ENCODE measurements around the gene HSD17B8.

HSD17B8 gene

DNA sequence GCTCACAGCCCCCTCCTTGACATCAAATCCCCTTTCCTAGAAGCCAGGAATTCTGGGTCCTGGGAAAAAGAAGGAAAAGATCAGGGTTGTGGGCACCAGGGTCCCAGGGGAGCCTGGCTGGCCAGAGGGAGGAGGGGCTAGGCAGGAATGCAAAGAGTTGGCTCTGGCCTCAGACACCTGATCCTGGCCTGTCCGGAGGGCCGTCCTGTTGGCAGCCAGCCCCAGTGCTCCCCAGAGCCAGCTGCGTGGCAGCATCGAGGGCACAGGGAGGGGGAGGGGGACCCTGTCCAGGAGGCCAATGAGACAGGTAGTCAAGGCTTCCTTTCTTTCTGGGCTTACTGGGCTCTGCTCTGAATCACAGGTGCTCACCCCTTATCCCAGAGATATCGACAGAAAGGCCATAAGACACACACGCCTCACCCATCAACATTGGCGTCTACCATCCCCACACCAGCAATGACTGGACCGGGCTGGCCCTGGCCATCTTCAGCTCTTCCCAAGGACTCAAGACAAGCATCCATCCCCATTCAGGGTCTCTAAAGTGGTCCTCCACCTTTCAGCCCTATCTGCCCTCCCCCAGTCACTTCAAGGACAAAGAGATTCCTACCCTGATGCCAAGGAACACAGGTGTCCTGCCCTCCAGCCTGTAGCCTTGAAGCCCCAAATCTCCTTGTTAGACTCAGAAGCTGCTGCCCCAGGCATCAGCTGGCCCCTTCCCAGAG lies 12.9 kb upstream of the HSD17B8 start:
- DNase-seq, result no peak

DNA sequence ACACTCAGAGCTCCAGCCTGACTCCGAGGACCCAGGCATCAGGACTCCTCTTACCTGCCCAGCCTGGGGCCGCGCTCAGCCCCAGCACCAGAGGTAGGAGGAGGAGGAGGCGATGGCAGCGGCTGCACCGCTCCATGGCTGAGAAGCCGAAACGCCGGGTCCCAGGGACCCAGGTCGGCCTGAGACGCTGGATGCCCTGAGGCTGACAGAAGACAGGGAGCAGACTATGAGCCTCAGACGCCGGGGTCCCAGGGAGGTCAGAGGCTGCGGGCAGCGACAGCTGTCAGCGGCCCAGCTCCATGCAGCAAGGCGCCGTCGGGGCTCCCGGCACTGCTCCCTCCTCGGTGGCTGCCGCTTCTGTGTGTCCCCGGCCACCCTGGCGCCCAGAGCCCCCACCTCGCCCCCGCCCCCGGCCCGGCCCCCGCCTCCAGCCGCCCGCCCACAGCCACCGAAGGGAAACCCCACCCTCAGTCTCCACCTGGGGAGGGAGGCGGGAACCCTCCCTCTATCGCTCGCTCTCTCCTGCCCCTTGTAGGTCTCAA lies 12.3 kb upstream of the HSD17B8 start, which contains the start of gene COL11A2:
COL11A2 (minus strand) TSS at position 363 of the 542 bp plus-strand sequence; CDS start at position 136, 227 bp downstream.
- no peak for DNase-seq

DNA sequence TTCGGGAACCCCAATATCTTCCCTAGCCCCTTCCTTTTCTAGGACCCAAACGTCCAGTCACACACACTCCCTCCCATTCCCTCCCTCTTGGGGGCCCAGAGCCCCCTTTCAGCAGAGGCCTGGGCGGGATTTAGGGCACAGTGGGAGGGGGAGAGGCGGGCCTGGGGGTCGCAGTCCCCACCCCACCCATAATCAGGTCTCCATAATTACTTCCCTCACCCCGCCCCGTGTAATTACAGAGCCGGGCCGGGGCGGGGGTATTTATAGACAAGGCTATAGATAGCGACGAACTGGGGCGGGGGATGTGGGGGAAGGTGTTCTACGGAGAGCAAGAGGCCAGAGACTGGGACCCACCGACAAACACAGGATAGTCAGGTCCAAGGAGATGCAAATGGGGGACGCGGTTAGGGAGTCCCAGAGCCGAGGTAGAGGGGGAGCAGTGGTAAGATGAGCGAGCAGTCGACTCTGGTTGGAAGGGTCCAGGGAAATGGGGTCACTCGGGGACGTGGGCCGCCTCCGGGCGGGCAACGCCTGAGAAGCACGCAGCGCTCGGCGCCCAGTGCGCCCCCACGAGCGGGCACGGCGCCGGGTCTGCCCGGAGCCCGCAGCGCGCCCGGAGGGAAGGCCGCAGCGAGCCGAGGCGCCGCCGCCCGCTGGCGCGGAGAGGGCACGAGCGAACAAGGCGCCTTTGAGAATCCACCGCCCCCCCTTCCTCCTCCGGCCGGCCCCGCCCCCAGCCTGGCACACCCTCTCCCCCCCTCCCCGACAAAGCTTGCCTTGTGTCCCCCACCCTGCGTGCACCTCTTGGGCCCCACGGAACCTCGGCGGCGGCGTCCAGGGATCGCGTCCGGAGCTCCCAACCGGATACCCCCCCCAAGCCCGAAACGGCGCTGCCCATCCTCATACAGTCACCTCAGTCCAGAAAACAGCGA lies 11.5 kb upstream of the HSD17B8 start:
- DNase-seq, result no peak

DNA sequence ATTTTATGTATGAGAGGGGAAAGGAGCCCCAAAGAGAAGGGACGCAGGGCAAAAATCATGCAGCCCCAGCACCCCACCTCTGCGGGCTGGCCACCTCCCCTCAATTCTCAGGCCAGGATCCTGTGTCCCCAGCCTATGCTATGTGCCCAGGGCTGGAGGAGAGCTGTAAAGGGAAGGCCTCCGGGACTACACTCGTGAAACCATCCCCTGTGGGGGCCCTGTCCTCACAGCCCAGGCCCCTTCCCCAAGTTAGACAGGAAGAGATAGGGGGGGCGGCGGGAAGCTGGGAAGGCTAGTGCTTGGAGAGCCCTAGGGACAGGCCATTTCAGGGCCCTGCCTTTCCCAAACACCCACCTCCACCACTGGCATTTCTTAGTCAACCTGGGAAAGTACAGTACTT lies 10.8 kb upstream of the HSD17B8 start:
- DNase-seq, result no peak

GRCh38 chr6:33194431-33194979 lies 9.9 kb upstream of the HSD17B8 start:
- DNase-seq, result no peak

DNA sequence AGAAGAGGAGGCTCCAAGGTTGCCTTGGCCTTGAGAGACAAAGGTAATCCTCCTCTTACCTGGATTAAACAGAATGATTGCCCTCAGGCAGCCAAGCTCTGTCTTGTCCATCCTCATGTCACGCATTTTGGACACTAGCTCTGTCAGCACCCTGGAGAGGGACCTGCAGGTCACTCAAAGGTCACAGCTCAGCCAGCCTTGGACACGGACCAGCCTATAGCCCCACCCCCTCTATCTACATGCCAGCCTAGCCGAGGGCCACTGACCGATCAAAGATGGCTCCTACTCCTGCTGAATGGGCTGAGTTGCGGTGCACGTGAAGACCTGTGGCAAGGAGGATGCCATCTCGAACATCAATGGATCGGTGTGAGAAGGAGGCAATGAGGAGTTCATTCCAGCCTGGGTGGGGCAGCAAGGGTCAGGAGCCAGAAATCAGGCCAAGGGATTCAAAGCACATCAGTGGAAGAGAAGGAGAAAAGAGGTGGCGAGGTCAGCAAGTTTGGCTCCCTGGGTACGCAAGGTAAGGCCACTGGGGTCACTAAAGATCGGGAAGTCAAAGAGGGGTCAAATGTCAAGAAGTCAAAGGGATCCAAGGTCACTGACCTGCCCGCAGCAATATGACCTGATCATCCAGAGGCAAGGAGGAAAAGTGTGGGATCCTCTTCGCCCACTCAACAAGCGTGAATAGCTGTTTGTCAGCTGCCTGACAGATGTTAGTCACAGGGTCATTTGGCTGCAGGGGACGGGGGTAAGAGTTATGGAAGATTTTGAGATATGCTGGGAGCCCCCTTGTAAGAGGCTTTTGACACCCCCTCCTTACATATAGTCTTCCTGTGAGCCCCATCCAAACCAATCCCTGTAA lies 8.9 kb upstream of the HSD17B8 start:
- no peak for DNase-seq

DNA sequence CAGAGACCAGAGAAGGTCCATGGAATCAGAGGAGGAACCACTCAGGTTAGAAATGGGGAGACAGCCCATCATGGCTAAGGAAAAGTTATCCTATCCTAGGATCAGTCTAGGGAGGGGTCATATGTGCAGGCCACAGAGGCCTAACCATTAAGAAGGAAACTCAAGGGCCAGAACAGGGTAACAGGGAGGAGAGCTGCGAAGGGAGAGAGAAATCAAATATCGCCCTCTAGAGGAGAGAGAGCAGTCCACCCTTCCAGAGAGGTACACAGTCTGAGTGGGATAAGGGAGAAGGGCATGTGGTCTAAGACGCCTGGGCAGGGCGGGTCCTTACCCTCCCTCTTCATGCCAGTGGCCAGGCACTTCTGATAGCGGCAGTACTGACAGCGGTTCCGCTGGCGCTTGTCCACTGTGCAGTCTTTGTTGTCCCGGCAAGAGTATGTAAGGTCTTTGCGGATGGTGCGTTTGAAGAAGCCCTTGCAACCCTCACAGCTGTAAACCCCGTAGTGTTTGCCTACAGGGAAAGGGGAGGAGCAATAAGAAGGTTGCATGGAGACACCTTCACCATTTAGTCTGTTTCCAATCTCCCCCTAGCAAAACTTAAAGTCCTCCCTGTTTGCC lies 6.9 kb upstream of the HSD17B8 start:
- peak; percentile 68 for DNase-seq

DNA sequence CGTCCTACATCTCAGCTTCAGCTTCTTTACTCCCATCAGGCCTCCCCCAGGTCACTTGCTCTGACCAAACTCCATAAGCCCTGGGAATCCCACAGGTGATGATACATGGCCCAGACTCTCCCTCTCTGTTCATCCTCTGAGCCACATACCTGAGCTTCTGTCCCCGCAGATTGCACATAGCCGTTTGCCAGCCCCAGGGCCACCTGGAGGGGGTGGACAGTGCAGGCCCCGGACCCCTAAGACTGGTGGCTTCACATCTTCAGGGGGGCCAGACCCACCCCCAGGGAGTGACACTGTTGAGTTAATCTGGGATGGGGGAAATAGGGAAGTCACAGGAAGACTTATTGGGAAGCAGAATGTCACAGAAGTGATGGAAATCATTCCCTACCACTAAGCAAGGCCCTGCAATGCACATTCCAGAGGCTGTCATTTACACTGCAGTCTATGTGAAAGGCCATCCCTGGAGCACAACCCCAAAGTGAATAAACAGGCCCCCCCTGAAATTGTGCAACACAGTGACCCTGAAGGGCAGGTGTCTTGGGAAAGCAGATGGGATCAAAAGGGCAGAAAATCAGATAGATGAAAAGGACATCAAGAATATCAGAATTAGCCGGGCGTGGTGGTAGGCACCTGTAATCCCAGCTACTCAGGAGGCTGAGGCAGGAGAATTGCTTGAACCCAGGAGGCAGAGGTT lies 6.1 kb upstream of the HSD17B8 start:
- DNase-seq, result no peak

DNA sequence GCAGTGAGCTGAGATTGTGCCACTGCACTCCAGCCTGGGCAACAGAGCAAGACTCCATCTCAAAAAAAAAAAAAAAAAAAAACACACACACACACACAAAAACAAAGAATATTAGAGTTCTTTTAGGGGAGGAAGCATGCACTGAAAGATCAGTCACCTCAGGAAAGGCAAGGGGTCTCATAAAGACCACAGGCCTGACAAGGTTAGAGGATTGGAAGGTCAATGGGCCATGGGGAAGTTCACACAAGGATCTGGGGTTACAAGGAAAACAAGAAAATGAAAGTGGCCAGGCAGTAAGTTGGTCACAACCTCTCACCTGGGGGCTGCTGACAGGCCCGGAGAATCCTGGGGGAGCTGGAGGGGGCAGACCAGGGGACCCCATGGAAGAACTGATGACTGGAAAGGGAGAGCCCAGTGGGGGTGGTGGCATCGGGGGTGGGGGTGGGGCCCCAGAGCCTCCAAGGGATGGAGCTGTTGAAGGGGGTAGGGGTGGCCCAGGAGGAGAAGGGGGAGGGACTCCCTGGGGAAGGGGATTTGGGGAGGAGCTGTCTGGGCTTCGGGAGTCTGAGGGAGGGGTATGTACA lies 5.5 kb upstream of the HSD17B8 start:
- no peak for DNase-seq

DNA sequence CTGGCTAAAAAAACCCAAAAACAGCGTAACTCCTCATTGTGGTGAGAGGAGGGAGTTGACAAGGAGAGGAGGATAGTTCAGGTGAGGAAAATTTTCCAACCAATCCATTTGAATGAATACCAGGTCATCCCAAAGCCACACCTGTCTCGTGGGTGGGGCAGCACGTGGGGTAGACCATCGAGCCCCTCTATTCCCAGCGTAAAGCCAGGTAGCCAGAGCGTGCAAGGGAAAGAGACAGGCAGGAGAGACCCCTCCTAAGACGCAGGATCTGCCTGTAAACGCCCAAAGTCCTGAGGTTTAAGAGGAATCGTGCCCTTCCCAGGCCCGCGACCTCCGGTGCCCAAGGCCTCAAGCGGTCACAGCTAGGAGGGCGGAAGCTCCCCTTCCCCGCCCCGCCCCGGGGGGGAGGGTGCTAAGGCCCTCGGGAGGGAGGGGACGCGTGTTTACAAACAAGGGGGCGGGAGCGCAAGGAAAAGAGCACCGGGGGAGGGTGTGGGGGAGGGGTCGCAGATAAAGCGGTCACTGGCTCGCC lies 4.7 kb upstream of the HSD17B8 start:
- DNase-seq, result peak; percentile 71

GRCh38 chr6:33200219-33201146 lies 4.0 kb upstream of the HSD17B8 start, which contains the start of the genes RXRB and SLC39A7:
Gene RXRB, minus strand, starts transcription at chr6:33200665. Its CDS starts 189 bp downstream, at chr6:33200476.
Gene SLC39A7, plus strand, starts transcription at chr6:33200867. Its CDS starts 379 bp downstream, at chr6:33201246.
- DNase-seq, result peak; percentile 99

GRCh38 chr6:33201147-33201545 lies 3.3 kb upstream of the HSD17B8 start:
- DNase-seq, result no peak

DNA sequence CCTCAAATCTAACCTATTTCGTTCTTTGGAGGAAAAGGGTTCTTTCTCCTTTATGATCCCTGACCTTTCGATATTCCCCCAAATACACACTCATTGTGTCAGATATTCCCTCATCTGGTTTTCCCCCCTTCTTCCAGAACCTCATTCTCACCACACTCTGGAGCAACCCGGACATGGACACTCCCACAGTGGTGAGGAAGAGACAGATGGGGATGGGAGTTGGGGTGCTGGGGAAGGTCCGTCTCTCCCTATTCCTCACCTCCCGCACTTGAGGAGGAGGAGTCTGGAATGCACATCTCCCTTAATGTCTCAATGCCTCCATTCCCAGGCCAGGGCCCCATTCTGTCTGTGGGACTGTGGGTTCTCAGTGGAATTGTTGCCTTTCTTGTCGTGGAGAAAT lies 2.5 kb upstream of the HSD17B8 start:
- DNase-seq, result no peak

DNA sequence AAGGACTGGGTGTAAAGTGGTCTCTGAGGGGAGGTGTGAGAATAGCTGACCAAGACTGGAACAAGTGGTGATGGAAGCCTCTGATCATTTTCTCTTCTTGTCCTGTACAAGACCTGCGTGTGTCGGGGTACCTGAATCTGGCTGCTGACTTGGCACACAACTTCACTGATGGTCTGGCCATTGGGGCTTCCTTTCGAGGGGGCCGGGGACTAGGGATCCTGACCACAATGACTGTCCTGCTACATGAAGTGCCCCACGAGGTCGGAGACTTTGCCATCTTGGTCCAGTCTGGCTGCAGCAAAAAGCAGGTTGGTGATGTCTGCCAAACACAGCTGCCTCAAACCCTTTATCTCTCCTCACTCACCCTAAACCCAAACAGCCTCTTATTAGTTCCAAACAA lies 1.7 kb upstream of the HSD17B8 start:
- no peak for DNase-seq

DNA sequence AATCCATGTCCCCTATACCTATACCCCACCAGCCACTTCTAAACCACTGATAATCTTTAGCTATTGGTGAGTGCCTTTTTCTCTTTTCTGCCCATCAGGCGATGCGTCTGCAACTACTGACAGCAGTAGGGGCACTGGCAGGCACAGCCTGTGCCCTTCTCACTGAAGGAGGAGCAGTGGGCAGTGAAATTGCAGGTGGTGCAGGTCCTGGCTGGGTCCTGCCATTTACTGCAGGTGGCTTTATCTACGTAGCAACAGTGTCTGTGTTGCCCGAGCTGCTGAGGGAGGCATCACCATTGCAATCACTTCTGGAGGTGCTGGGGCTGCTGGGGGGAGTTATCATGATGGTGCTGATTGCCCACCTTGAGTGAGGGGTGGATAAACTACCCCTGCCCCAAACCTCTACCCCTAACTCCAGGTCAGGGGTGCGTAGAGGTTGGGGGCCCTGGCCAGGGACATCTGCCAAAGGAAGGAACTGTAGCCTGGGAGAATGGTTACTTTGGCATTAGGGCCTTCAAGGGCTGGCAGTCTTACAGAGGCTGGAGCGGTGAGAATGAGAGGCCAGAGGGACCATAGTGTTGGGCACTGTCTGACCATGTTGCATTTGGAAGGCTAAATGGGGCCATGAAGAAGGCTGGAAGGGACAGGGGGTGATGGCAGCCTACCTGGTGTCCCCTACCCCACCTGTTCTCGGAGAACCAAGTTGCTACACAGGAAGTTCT lies 851 bp upstream of the HSD17B8 start:
- DNase-seq, result no peak

DNA sequence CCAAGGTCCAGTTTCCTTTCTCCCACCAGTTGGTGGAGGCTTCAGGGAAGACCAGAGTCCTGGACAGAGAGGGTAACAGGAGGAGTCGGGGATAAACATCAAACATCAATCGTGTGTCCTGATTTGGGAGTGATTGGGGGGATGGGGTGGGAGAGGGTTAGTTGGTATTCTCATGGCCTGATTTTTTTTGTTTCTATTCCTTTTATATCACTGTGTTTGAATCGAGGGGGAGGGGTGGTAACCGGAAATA lies 365 bp upstream of the HSD17B8 start:
- DNase-seq, result no peak

- DNase-seq, result peak; percentile 58
Observed at GRCh38 chr6:33205191-33206026, 954 bp downstream of the HSD17B8 start.

Measured in fibroblast of skin of back (primary cell).